GM12891 (cell line): ENCODE data around the gene PRKD3.

Experiments used
- POLR2A ChIP-seq: IDR thresholded peaks from 2 replicates; pipeline ENCODE4 v1.6.1; 2011; ENCODE audit warnings: low read depth, low read length, control low read depth
- POLR2AphosphoS5 ChIP-seq: IDR thresholded peaks from 2 replicates; pipeline ENCODE4 v1.6.1; 2011; ENCODE audit warnings: low read depth, low read length, control low read depth

DNA sequence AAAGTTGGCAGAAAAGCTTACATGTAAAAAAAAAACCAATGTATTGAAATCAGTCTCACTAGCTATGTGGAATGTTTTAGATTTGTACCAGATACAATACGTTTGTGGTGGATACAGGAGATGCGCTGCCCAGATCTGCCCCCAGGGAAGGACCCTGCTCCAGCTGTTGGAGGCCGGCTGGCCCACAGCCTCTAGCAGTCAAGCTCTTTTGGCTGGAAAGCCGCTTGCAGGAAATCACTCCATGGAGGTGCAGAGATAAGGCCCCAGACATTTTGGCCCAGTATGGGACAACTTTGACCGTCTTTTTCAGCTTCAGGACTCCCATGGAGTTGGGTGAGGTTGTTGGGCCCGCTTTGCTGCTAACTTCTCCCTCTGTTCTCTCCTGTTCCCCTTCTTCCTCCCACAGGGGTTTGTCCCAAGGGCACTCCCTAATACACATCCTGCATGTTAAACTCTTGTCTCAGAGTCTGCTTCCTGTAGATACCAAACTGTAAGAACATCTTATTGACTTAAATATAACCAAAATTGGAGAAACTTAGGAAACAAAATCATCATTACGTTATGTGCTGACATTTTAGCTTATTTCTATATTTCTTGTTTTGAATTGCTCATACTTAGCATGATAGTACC, 18.1 kb upstream of the PRKD3 start:
- TF ChIP-seq POLR2AphosphoS5, result no peak
- TF ChIP-seq POLR2A, result no peak
